CD14-positive monocyte (primary cell): ENCODE data around the gene FXYD3. TPM values are rescaled to one million over a fixed set of nuclear protein-coding genes. Genes with fewer than 3 reads are reported as not detected.

Experiments
- DNase-seq, 3 donors: peaks; one replicate each; pipeline ENCODE4 v3.0.0-alpha.2; 2011 to 2022
- H2AFZ ChIP-seq: 2 replicates; pipeline ENCODE4 v1.6.0; 2012; ENCODE audit warnings: mild to moderate bottlenecking, low read depth, low read length, inconsistent platforms; ENCODE audit not compliant: insufficient read depth, poor library complexity, severe bottlenecking
- H3K27ac ChIP-seq, 2 donors: 1 replicate in 1 of 2; 2 replicates in 1 of 2; pipeline ENCODE4 v1.5.1; 2012 to 2013; ENCODE audit warnings: low read length in 2 of 2, control low read depth in 1 of 2, inconsistent platforms in 1 of 2, low read depth in 1 of 2, mild to moderate bottlenecking in 1 of 2
- H3K27me3 ChIP-seq, 2 donors: one replicate each; pipeline versions ENCODE4 v1.6.0 to v1.6.1; 2011 to 2013; ENCODE audit warnings: low read length in 2 of 2; ENCODE audit not compliant: control insufficient read depth in 2 of 2, insufficient read depth in 2 of 2
- H3K36me3 ChIP-seq, 2 donors: replicated peaks in 1 of 2; 1 replicate in 1 of 2; 2 replicates in 1 of 2; pipeline versions ENCODE4 v1.5.1 to v1.6.1; 2012 to 2013; ENCODE audit warnings: low read length in 2 of 2, control low read depth in 1 of 2, inconsistent platforms in 1 of 2, mild to moderate bottlenecking in 1 of 2; ENCODE audit not compliant: insufficient read depth in 2 of 2, control insufficient read depth in 1 of 2
- H3K4me1 ChIP-seq, 2 donors: 1 replicate in 1 of 2; 2 replicates in 1 of 2; pipeline versions ENCODE4 v1.5.1 to v1.6.1; 2012 to 2013; ENCODE audit warnings: low read length in 2 of 2, control low read depth in 1 of 2, inconsistent platforms in 1 of 2, mild to moderate bottlenecking in 1 of 2, moderate library complexity in 1 of 2; ENCODE audit not compliant: insufficient read depth in 2 of 2, control insufficient read depth in 1 of 2
- H3K4me2 ChIP-seq: replicated peaks from 2 replicates; pipeline ENCODE3; 2012; ENCODE audit warnings: low read length, moderate library complexity, mild to moderate bottlenecking; ENCODE audit not compliant: poor library complexity, severe bottlenecking; ENCODE audit errors: extremely low read depth
- H3K4me3 ChIP-seq, 3 experiments: fragments of 200-600 bp in 1 of 3; sonication (generic) in 1 of 3; replicated peaks in 1 of 3; 1 replicate in 2 of 3; 2 replicates in 1 of 3; pipeline ENCODE4 v1.5.1; 2011 to 2013; ENCODE audit warnings: low read length in 3 of 3, mild to moderate bottlenecking in 3 of 3, control low read depth in 2 of 3, low read depth in 2 of 3, inconsistent platforms in 1 of 3, moderate library complexity in 1 of 3
- H3K79me2 ChIP-seq: 2 replicates; pipeline ENCODE4 v1.6.0; 2012; ENCODE audit warnings: mild to moderate bottlenecking, control low read depth, inconsistent platforms, low read length, moderate library complexity; ENCODE audit not compliant: insufficient read depth
- H3K9ac ChIP-seq: 2 replicates; pipeline ENCODE4 v1.6.0; 2017; ENCODE audit warnings: low read length, mild to moderate bottlenecking; ENCODE audit not compliant: insufficient read depth, poor library complexity, severe bottlenecking
- H3K9me3 ChIP-seq, 2 donors: replicated peaks in 1 of 2; 1 replicate in 1 of 2; 2 replicates in 1 of 2; pipeline versions ENCODE4 v1.5.1 to v1.6.1; 2012 to 2013; ENCODE audit warnings: low read length in 2 of 2, control low read depth in 1 of 2; ENCODE audit not compliant: control insufficient read depth in 1 of 2, insufficient read depth in 1 of 2
- H4K20me1 ChIP-seq: 2 replicates; pipeline ENCODE4 v1.6.0; 2012; ENCODE audit warnings: mild to moderate bottlenecking, low read length, control low read depth, moderate library complexity; ENCODE audit not compliant: insufficient read depth
- H3K27ac Mint-ChIP-seq, 7 donors: one replicate each; pipeline ENCODE4 v1.8.0; 2020; ENCODE audit warnings: mild to moderate bottlenecking in 7 of 7, mixed read lengths in 7 of 7, moderate library complexity in 6 of 7, inconsistent platforms in 2 of 7
- H3K27me3 Mint-ChIP-seq, 3 donors: one replicate each; pipeline ENCODE4 v1.8.0; 2021 to 2022; ENCODE audit warnings: low read depth in 3 of 3, mild to moderate bottlenecking in 3 of 3, mixed read lengths in 3 of 3, moderate library complexity in 3 of 3, inconsistent platforms in 1 of 3
- H3K36me3 Mint-ChIP-seq, 2 donors: one replicate each; pipeline ENCODE4 v1.8.0; 2020; ENCODE audit warnings: mixed read lengths in 2 of 2, inconsistent platforms in 1 of 2, mild to moderate bottlenecking in 1 of 2
- H3K4me1 Mint-ChIP-seq: one replicate; pipeline ENCODE4 v1.8.0; 2020; ENCODE audit warnings: mild to moderate bottlenecking, mixed read lengths
- H3K4me3 Mint-ChIP-seq, 2 donors: one replicate each; pipeline ENCODE4 v1.8.0; 2020; ENCODE audit warnings: mild to moderate bottlenecking in 2 of 2, mixed read lengths in 2 of 2, moderate library complexity in 1 of 2
- H3K9me3 Mint-ChIP-seq, 7 donors: one replicate each; pipeline ENCODE4 v1.8.0; 2020 to 2022; ENCODE audit warnings: mixed read lengths in 7 of 7, mild to moderate bottlenecking in 6 of 7, moderate library complexity in 6 of 7, inconsistent platforms in 2 of 7
- CTCF ChIP-seq: fragments of 200-600 bp; IDR thresholded peaks from one replicate; pipeline ENCODE4 v1.8.0; 2022; ENCODE audit warnings: antibody characterized with exemption, mild to moderate bottlenecking
- WGBS: methylation state at CpG from one replicate; pipeline ENCODE4 v1.1.5; 2013; ENCODE audit warnings: missing lambda C conversion rate; ENCODE audit not compliant: insufficient coverage; 5-methylcytosine and 5-hydroxymethylcytosine counted together
- intact Hi-C, 2 donors: fragments of 100-400 bp; cut with micrococcal nuclease; formaldehyde crosslinking; loops; one replicate each; pipeline versions ENCODE4 v1.15.0 to v1.15.1; 2023
- polyA plus RNA-seq, 3 donors: library from polyadenylated mRNA; depleted of rRNA in 1 of 3; unstranded in 2 of 3; stranded (reverse) in 1 of 3; fragments of 300-500 nt in 2 of 3; fragments of >200 nt in 1 of 3; fragmentation: Illumina TruSeq in 2 of 3; gene quantifications; 1 replicate in 2 of 3; 2 replicates in 1 of 3; pipeline ENCODE4 v1.2.3, GENCODE V29; 2012 to 2021

FXYD3 gene
- polyA plus RNA-seq, 3 donors, result not detected

- Histone ChIP-seq H3K79me2 (no peaks in the 10 kb centered on the region), H3K4me3 (no peak overlapping the region), H3K9ac (no peak overlapping the region), H3K4me1 (no peaks in the 10 kb centered on the region), H3K27me3 (no peaks in the 10 kb centered on the region), H3K4me2 (no peak overlapping the region), H3K27ac (no peak overlapping the region), H3K9me3 (no peaks in the 10 kb centered on the region), H2AFZ (no peak overlapping the region), H3K36me3 (no peaks in the 10 kb centered on the region), H4K20me1 (no peaks in the 10 kb centered on the region)
- TF ChIP-seq CTCF, result no peak
- Mint-ChIP-seq H3K4me1 (no peaks in the 10 kb centered on the region), H3K9me3 (peaks cover 0 to 6% (median 0%) of the 10 kb centered on the region in 7 donors), H3K4me3 (no peak overlapping the region), H3K36me3 (no peaks in the 10 kb centered on the region), H3K27me3 (peaks cover 0 to 5% (median 2%) of the 10 kb centered on the region in 3 donors), H3K27ac (peak overlapping the region in 1 of 7 donors; percentile 23)
- 92% methylated on average over 15 of the region's 21 CpGs for WGBS
- DNase-seq, result no peak
- intact Hi-C loops, result no loop called here
Observed at GRCh38 chr19:35099155-35099896, 16.3 kb upstream of the FXYD3 start.

GRCh38 chr19:35099897-35100275 is 15.7 kb upstream of the FXYD3 start:
- Histone ChIP-seq H2AFZ (no peak overlapping the region), H3K4me1 (no peaks in the 10 kb centered on the region), H3K36me3 (no peaks in the 10 kb centered on the region), H4K20me1 (no peaks in the 10 kb centered on the region), H3K9me3 (no peaks in the 10 kb centered on the region), H3K27ac (no peak overlapping the region), H3K9ac (no peak overlapping the region), H3K27me3 (no peaks in the 10 kb centered on the region), H3K4me2 (no peak overlapping the region), H3K4me3 (no peak overlapping the region), H3K79me2 (no peaks in the 10 kb centered on the region)
- no peak for TF ChIP-seq CTCF
- no peaks in the 10 kb centered on the region for H3K36me3 Mint-ChIP-seq
- no peak overlapping the region for H3K27ac Mint-ChIP-seq
- DNase-seq, result no peak
- H3K4me3 Mint-ChIP-seq, result no peak overlapping the region
- H3K27me3 Mint-ChIP-seq, result peaks cover 0 to 5% (median 2%) of the 10 kb centered on the region in 3 donors
- peaks cover 0 to 6% (median 0%) of the 10 kb centered on the region in 7 donors for H3K9me3 Mint-ChIP-seq
- intact Hi-C loops, result no loop called here
- no peaks in the 10 kb centered on the region for H3K4me1 Mint-ChIP-seq
- 94% methylated on average over 13 of the region's 13 CpGs for WGBS
